Measurements from ENCODE around the gene MED28.

The MED28 gene

GRCh38 chr4:17595471-17596005, 18.9 kb upstream of the MED28 start:
- TF ChIP-seq GATA2 (IDR thresholded peaks at IDR 0.05; ENCODE audit: low read depth, low read length) (no peak), GATA3 (IDR thresholded peaks at IDR 0.05; ENCODE audit: low read depth, low read length) (no peak)

GRCh38 chr4:17597517-17597916, 16.9 kb upstream of the MED28 start:
- no peak for TF ChIP-seq GATA2 (IDR thresholded peaks at IDR 0.05; ENCODE audit: low read depth, low read length)
- TF ChIP-seq GATA3 (IDR thresholded peaks at IDR 0.05; ENCODE audit: low read depth, low read length), result no peak

GRCh38 chr4:17599826-17600225, 14.6 kb upstream of the MED28 start:
- TF ChIP-seq GATA2 (IDR thresholded peaks at IDR 0.05; ENCODE audit: low read depth, low read length) (no peak), GATA3 (IDR thresholded peaks at IDR 0.05; ENCODE audit: low read depth, low read length) (no peak)

- no peak for TF ChIP-seq GATA2 (IDR thresholded peaks at IDR 0.05; ENCODE audit: low read depth, low read length)
- no peak for TF ChIP-seq GATA3 (IDR thresholded peaks at IDR 0.05; ENCODE audit: low read depth, low read length)
Observed at GRCh38 chr4:17605236-17605635, 9.2 kb upstream of the MED28 start.

- no peak for TF ChIP-seq GATA3 (IDR thresholded peaks at IDR 0.05; ENCODE audit: low read depth, low read length)
- TF ChIP-seq GATA2 (IDR thresholded peaks at IDR 0.05; ENCODE audit: low read depth, low read length), result no peak
Observed at GRCh38 chr4:17613761-17614415, 553 bp upstream of the MED28 start.

- TF ChIP-seq GATA2 (IDR thresholded peaks at IDR 0.05; ENCODE audit: low read depth, low read length) (no peak), GATA3 (IDR thresholded peaks at IDR 0.05; ENCODE audit: low read depth, low read length) (no peak)
Observed at GRCh38 chr4:17616283-17616682, 1.8 kb downstream of the MED28 start.

- TF ChIP-seq GATA2 (IDR thresholded peaks at IDR 0.05; ENCODE audit: low read depth, low read length) (no peak), GATA3 (IDR thresholded peaks at IDR 0.05; ENCODE audit: low read depth, low read length) (no peak)
Observed at GRCh38 chr4:17618926-17619325, 4.5 kb downstream of the MED28 start.

- TF ChIP-seq GATA2 (IDR thresholded peaks at IDR 0.05; ENCODE audit: low read depth, low read length), result no peak
- TF ChIP-seq GATA3 (IDR thresholded peaks at IDR 0.05; ENCODE audit: low read depth, low read length), result no peak
Observed at GRCh38 chr4:17619416-17620105, 5.1 kb downstream of the MED28 start.

- no peak for TF ChIP-seq GATA3 (IDR thresholded peaks at IDR 0.05; ENCODE audit: low read depth, low read length)
- no peak for TF ChIP-seq GATA2 (IDR thresholded peaks at IDR 0.05; ENCODE audit: low read depth, low read length)
Observed at GRCh38 chr4:17623451-17624001, 9.1 kb downstream of the MED28 start.

- TF ChIP-seq GATA2 (IDR thresholded peaks at IDR 0.05; ENCODE audit: low read depth, low read length) (no peak), GATA3 (IDR thresholded peaks at IDR 0.05; ENCODE audit: low read depth, low read length) (no peak)
Observed at GRCh38 chr4:17624821-17625220, 10.4 kb downstream of the MED28 start.

GRCh38 chr4:17630228-17630627, 15.8 kb downstream of the MED28 start:
- TF ChIP-seq GATA2 (IDR thresholded peaks at IDR 0.05; ENCODE audit: low read depth, low read length) (no peak), GATA3 (IDR thresholded peaks at IDR 0.05; ENCODE audit: low read depth, low read length) (no peak)

- no peak for TF ChIP-seq GATA3 (IDR thresholded peaks at IDR 0.05; ENCODE audit: low read depth, low read length)
- TF ChIP-seq GATA2 (IDR thresholded peaks at IDR 0.05; ENCODE audit: low read depth, low read length), result no peak
Observed at GRCh38 chr4:17633600-17633999, 19.2 kb downstream of the MED28 start.

GRCh38 chr4:17635056-17635455, 20.6 kb downstream of the MED28 start:
- no peak for TF ChIP-seq GATA3 (IDR thresholded peaks at IDR 0.05; ENCODE audit: low read depth, low read length)
- TF ChIP-seq GATA2 (IDR thresholded peaks at IDR 0.05; ENCODE audit: low read depth, low read length), result no peak

- no peak for TF ChIP-seq GATA2 (IDR thresholded peaks at IDR 0.05; ENCODE audit: low read depth, low read length)
- TF ChIP-seq GATA3 (IDR thresholded peaks at IDR 0.05; ENCODE audit: low read depth, low read length), result no peak
Observed at GRCh38 chr4:17636341-17636695, 21.9 kb downstream of the MED28 start.

Measured in SH-SY5Y (cell line).